ENCODE data around the gene HORMAD2. TPM values are rescaled to one million over a fixed set of nuclear protein-coding genes. Genes with fewer than 3 reads are reported as not detected.
A peak's percentile ranks its signal among the peaks of the same experiment; 100 is the strongest.

HORMAD2 gene
- total RNA-seq, 1 donor from 2014 or later: not detected

DNA sequence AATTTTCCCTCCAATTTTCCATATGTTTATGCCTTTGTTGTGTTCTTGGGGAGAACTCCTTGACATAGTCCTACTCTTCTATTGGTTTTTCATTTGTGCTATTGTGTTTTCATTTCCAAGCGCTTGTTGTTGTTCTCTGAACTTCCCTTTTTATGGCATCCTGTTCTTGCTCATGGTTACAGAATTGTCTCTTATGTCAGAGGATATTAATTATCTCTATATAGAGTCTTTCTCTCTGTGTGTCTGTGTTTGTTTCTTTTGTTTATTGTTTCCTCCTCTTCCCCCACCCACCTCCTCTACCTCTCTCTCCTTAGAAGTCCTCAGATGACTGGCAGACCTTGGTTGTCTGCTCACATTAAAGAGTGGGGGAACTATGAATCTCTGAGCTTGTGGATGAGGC lies 69.9 kb downstream of the HORMAD2 start:
- Histone ChIP-seq H3K27me3 (ENCODE audit: control insufficient read depth, insufficient read depth, low read length) (no peaks in the 10 kb centered on the region), H3K4me3 (ENCODE audit: low read depth, low read length) (no peak overlapping the region), H3K36me3 (ENCODE audit: control insufficient read depth, insufficient read depth, low read length) (no peaks in the 10 kb centered on the region)
- TF ChIP-seq, protein P1, sequence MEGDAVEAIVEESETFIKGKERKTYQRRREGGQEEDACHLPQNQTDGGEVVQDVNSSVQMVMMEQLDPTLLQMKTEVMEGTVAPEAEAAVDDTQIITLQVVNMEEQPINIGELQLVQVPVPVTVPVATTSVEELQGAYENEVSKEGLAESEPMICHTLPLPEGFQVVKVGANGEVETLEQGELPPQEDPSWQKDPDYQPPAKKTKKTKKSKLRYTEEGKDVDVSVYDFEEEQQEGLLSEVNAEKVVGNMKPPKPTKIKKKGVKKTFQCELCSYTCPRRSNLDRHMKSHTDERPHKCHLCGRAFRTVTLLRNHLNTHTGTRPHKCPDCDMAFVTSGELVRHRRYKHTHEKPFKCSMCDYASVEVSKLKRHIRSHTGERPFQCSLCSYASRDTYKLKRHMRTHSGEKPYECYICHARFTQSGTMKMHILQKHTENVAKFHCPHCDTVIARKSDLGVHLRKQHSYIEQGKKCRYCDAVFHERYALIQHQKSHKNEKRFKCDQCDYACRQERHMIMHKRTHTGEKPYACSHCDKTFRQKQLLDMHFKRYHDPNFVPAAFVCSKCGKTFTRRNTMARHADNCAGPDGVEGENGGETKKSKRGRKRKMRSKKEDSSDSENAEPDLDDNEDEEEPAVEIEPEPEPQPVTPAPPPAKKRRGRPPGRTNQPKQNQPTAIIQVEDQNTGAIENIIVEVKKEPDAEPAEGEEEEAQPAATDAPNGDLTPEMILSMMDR (IDR thresholded peaks at IDR 0.05; ENCODE audit: insufficient read depth, low read length, poor library complexity, severe bottlenecking): no peak
- no peak for DNase-seq (ENCODE audit: low read depth)

DNA sequence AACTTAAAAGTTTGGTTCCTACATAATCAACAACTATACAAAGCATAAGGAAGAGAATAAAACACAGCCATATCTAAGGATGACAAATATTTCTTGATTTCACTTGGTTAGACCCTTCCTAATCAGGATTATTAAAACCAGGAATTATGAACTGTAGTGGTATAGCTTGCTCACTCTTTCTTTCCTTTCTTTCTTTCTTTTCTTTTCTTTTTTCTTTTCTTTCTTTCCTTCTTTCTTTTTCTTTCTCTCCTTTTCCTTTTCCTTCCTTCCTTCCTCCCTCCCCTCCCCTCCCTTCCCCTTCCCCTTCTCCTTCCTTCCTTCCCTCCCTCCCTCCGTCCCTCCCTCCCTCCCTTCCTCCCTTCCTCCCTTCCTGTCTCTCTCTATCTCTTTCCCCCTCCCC lies 78.0 kb downstream of the HORMAD2 start:
- Histone ChIP-seq H3K27me3 (ENCODE audit: control insufficient read depth, insufficient read depth, low read length) (no peaks in the 10 kb centered on the region), H3K36me3 (ENCODE audit: control insufficient read depth, insufficient read depth, low read length) (no peaks in the 10 kb centered on the region), H3K4me3 (ENCODE audit: low read depth, low read length) (no peak overlapping the region)
- DNase-seq (ENCODE audit: low read depth): no peak
- TF ChIP-seq, protein P1 (IDR thresholded peaks at IDR 0.05; ENCODE audit: insufficient read depth, low read length, poor library complexity, severe bottlenecking): no peak

DNA sequence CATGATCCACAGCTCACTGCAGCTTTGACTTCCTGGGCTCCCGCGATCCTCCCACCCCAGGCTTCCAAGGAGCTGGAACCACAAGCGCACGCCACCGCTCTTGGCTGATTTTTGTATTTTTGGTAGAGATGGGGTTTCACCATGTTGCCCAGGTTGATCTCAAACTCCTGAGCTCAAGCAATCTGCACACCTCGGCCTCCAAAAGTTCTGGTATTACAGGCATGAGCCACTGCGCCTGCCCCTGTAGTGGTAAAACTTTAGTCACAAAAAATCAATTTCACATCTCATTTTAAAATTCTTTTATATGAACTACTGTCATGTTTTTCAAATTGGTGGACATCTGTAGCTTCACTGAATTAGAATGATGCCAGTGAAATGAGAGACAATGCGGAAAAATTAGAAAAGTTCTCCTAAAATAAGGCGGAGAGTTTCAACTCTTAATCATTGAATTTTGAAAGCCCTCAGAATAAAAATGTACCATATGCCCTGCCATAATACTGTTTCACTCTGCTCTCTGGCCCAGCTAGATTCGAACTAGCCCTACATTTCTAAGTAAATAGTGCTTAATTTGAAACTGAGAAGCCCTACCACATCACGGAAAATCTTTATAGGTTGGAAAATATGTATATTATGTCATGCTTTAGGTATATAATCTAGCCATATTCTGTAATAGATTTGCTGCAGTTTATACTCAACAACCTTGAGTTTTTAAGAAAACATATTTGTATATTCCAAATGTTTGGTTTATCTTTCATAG lies 78.7 kb downstream of the HORMAD2 start:
- H3K27me3 ChIP-seq (ENCODE audit: control insufficient read depth, insufficient read depth, low read length): no peaks in the 10 kb centered on the region
- no peak for DNase-seq (ENCODE audit: low read depth)
- no peak overlapping the region for H3K4me3 ChIP-seq (ENCODE audit: low read depth, low read length)
- H3K36me3 ChIP-seq (ENCODE audit: control insufficient read depth, insufficient read depth, low read length): no peaks in the 10 kb centered on the region
- TF ChIP-seq, protein P1 (IDR thresholded peaks at IDR 0.05; ENCODE audit: insufficient read depth, low read length, poor library complexity, severe bottlenecking): no peak

DNA sequence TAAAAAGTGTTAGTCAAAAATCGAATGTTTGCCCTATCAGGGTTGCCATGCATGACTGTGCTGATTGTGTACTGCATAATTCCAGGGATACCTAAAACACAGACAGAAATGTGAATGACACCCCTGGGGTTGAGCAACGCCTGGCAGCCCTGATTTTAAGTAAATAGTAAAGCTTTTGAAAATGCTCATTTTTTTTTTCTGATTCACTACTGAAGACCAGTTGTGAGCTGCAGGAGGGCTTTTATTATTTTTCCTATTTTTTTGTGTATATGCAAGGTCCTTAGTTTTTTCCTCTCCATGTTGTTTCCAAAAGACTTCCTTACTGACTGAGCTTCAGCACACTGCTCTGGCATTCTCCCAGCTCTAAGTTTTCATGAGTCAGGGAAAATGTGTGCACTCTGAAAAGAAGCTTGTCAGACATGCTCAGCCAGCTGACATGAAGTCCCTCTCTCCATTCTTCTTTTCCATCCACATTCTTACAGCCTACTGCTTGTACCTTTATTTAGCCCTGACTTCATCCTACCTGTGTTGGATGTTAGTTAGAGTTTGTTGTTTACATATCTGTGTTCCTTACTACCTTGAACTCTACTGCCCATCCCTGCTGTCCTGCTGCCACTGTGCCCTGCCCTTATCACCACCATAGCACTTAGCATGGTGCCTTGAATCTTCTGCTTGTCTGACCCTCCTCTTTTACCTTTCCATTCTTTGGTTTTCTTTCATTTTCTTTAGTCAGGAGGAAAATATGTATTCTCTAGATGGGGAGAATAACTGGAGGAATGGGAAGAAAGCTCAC lies 79.5 kb downstream of the HORMAD2 start:
- TF ChIP-seq, protein P1 (IDR thresholded peaks at IDR 0.05; ENCODE audit: insufficient read depth, low read length, poor library complexity, severe bottlenecking): no peak
- peak; percentile 56 for DNase-seq (ENCODE audit: low read depth)
- H3K4me3 ChIP-seq (ENCODE audit: low read depth, low read length): no peak overlapping the region
- no peaks in the 10 kb centered on the region for H3K27me3 ChIP-seq (ENCODE audit: control insufficient read depth, insufficient read depth, low read length)
- H3K36me3 ChIP-seq (ENCODE audit: control insufficient read depth, insufficient read depth, low read length): no peaks in the 10 kb centered on the region

DNA sequence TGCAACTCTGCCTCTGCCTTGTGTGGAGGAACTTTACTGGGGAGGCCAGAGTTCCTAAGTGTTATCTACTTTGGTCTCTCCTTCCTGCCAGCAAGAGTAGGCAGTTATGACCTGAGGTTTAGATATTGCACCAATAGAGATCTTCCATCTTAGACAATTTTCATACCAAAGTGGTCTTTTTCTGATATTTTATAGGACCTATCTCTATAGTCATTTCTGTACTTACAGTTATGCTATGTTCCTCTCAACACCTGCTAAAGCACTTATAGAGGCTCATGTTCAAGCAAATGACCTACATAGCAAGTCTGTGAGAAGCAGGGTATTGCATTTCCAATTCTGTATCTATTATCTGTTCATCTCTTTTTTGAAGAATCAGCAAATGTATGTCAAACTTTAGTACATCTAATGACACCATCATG lies 80.8 kb downstream of the HORMAD2 start:
- TF ChIP-seq, protein P1 (IDR thresholded peaks at IDR 0.05; ENCODE audit: insufficient read depth, low read length, poor library complexity, severe bottlenecking): no peak
- no peaks in the 10 kb centered on the region for H3K36me3 ChIP-seq (ENCODE audit: control insufficient read depth, insufficient read depth, low read length)
- no peak overlapping the region for H3K4me3 ChIP-seq (ENCODE audit: low read depth, low read length)
- no peak for DNase-seq (ENCODE audit: low read depth)
- no peaks in the 10 kb centered on the region for H3K27me3 ChIP-seq (ENCODE audit: control insufficient read depth, insufficient read depth, low read length)
